ENCODE results near the gene C2CD5.

- TF ChIP-seq, protein P1, sequence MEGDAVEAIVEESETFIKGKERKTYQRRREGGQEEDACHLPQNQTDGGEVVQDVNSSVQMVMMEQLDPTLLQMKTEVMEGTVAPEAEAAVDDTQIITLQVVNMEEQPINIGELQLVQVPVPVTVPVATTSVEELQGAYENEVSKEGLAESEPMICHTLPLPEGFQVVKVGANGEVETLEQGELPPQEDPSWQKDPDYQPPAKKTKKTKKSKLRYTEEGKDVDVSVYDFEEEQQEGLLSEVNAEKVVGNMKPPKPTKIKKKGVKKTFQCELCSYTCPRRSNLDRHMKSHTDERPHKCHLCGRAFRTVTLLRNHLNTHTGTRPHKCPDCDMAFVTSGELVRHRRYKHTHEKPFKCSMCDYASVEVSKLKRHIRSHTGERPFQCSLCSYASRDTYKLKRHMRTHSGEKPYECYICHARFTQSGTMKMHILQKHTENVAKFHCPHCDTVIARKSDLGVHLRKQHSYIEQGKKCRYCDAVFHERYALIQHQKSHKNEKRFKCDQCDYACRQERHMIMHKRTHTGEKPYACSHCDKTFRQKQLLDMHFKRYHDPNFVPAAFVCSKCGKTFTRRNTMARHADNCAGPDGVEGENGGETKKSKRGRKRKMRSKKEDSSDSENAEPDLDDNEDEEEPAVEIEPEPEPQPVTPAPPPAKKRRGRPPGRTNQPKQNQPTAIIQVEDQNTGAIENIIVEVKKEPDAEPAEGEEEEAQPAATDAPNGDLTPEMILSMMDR (IDR thresholded peaks at IDR 0.05) = no peak
- TF ChIP-seq TCF7L2 (IDR thresholded peaks at IDR 0.05; ENCODE audit: low read depth, low read length) = no peak
- TF ChIP-seq POLR2AphosphoS5 (IDR thresholded peaks at IDR 0.05; ENCODE audit: low read depth, low read length) = no peak
- TF ChIP-seq, protein P2, sequence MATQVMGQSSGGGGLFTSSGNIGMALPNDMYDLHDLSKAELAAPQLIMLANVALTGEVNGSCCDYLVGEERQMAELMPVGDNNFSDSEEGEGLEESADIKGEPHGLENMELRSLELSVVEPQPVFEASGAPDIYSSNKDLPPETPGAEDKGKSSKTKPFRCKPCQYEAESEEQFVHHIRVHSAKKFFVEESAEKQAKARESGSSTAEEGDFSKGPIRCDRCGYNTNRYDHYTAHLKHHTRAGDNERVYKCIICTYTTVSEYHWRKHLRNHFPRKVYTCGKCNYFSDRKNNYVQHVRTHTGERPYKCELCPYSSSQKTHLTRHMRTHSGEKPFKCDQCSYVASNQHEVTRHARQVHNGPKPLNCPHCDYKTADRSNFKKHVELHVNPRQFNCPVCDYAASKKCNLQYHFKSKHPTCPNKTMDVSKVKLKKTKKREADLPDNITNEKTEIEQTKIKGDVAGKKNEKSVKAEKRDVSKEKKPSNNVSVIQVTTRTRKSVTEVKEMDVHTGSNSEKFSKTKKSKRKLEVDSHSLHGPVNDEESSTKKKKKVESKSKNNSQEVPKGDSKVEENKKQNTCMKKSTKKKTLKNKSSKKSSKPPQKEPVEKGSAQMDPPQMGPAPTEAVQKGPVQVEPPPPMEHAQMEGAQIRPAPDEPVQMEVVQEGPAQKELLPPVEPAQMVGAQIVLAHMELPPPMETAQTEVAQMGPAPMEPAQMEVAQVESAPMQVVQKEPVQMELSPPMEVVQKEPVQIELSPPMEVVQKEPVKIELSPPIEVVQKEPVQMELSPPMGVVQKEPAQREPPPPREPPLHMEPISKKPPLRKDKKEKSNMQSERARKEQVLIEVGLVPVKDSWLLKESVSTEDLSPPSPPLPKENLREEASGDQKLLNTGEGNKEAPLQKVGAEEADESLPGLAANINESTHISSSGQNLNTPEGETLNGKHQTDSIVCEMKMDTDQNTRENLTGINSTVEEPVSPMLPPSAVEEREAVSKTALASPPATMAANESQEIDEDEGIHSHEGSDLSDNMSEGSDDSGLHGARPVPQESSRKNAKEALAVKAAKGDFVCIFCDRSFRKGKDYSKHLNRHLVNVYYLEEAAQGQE (IDR thresholded peaks at IDR 0.05; ENCODE audit: insufficient read depth in 1 of 2, low read depth in 2 of 2, low read length in 1 of 2) = no peak
Measured at GRCh38 chr12:22473212-22473611, 71.1 kb downstream of the C2CD5 start.
